Measurements from ENCODE around the gene TMEM117.

TMEM117 gene

GRCh38 chr12:43945983-43946382 is 110.1 kb downstream of the TMEM117 start:
- Histone ChIP-seq H3K9ac (ENCODE audit: low read length) (no peak overlapping the region), H3K4me1 (ENCODE audit: control insufficient read depth, insufficient read depth, low read length) (no peaks in the 10 kb centered on the region), H3K4me3 (ENCODE audit: low read length) (no peak overlapping the region), H3K36me3 (ENCODE audit: control insufficient read depth, insufficient read depth, low read length) (no peaks in the 10 kb centered on the region), H3K27ac (ENCODE audit: low read depth, low read length) (no peak overlapping the region), H3K27me3 (ENCODE audit: control insufficient read depth, insufficient read depth, low read length) (no peaks in the 10 kb centered on the region)

GRCh38 chr12:43951286-43951685 is 115.4 kb downstream of the TMEM117 start:
- H3K4me1 ChIP-seq (ENCODE audit: control insufficient read depth, insufficient read depth, low read length) = no peaks in the 10 kb centered on the region
- H3K36me3 ChIP-seq (ENCODE audit: control insufficient read depth, insufficient read depth, low read length) = no peaks in the 10 kb centered on the region
- no peak overlapping the region for H3K27ac ChIP-seq (ENCODE audit: low read depth, low read length)
- no peaks in the 10 kb centered on the region for H3K27me3 ChIP-seq (ENCODE audit: control insufficient read depth, insufficient read depth, low read length)
- H3K9ac ChIP-seq (ENCODE audit: low read length) = no peak overlapping the region
- no peak overlapping the region for H3K4me3 ChIP-seq (ENCODE audit: low read length)

- Histone ChIP-seq H3K27me3 (ENCODE audit: control insufficient read depth, insufficient read depth, low read length) (no peaks in the 10 kb centered on the region), H3K27ac (ENCODE audit: low read depth, low read length) (no peak overlapping the region), H3K36me3 (ENCODE audit: control insufficient read depth, insufficient read depth, low read length) (no peaks in the 10 kb centered on the region), H3K9ac (ENCODE audit: low read length) (no peak overlapping the region), H3K4me3 (ENCODE audit: low read length) (no peak overlapping the region), H3K4me1 (ENCODE audit: control insufficient read depth, insufficient read depth, low read length) (no peaks in the 10 kb centered on the region)
These were observed 122.0 kb downstream of the TMEM117 start for GRCh38 chr12:43957732-43958372.

GRCh38 chr12:43964033-43964432 is 128.2 kb downstream of the TMEM117 start:
- H3K4me1 ChIP-seq (ENCODE audit: control insufficient read depth, insufficient read depth, low read length) = no peaks in the 10 kb centered on the region
- no peak overlapping the region for H3K27ac ChIP-seq (ENCODE audit: low read depth, low read length)
- H3K9ac ChIP-seq (ENCODE audit: low read length) = no peak overlapping the region

DNA sequence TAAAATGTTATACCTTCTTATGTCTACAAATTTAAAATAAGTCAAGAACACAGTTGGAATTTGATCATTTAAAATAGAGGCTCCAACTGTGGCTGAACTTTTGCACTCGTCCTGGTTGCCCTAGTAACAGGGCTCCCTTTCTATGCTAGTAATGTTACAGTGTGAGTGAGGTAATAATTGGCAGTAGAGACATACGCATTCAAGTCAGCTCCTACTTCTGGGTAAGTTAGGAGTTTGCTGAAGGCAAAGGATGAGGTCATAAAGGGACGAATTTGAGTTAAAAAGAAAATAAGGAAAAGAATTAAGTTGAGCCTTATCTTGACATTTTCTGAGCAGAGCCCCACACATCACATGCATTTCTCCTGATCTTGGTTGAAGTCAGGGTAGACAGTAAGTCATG is 129.1 kb downstream of the TMEM117 start:
- Histone ChIP-seq H3K27ac (ENCODE audit: low read depth, low read length) (no peak overlapping the region), H3K4me1 (ENCODE audit: control insufficient read depth, insufficient read depth, low read length) (no peaks in the 10 kb centered on the region), H3K9ac (ENCODE audit: low read length) (no peak overlapping the region), H3K27me3 (ENCODE audit: control insufficient read depth, insufficient read depth, low read length) (no peaks in the 10 kb centered on the region), H3K36me3 (ENCODE audit: control insufficient read depth, insufficient read depth, low read length) (no peaks in the 10 kb centered on the region), H3K4me3 (ENCODE audit: low read length) (no peak overlapping the region)

More at GRCh38 chr12:43964033-43964432, 128.2 kb downstream of the TMEM117 start:
- Histone ChIP-seq H3K36me3 (ENCODE audit: control insufficient read depth, insufficient read depth, low read length) (no peaks in the 10 kb centered on the region), H3K4me3 (ENCODE audit: low read length) (no peak overlapping the region), H3K27me3 (ENCODE audit: control insufficient read depth, insufficient read depth, low read length) (no peaks in the 10 kb centered on the region)

GRCh38 chr12:43965899-43966298 is 130.0 kb downstream of the TMEM117 start:
- H3K4me3 ChIP-seq (ENCODE audit: low read length) = no peak overlapping the region
- H3K36me3 ChIP-seq (ENCODE audit: control insufficient read depth, insufficient read depth, low read length) = no peaks in the 10 kb centered on the region
- no peak overlapping the region for H3K27ac ChIP-seq (ENCODE audit: low read depth, low read length)
- H3K4me1 ChIP-seq (ENCODE audit: control insufficient read depth, insufficient read depth, low read length) = no peaks in the 10 kb centered on the region
- no peak overlapping the region for H3K9ac ChIP-seq (ENCODE audit: low read length)
- no peaks in the 10 kb centered on the region for H3K27me3 ChIP-seq (ENCODE audit: control insufficient read depth, insufficient read depth, low read length)

GRCh38 chr12:43968736-43969135 is 132.9 kb downstream of the TMEM117 start:
- Histone ChIP-seq H3K36me3 (ENCODE audit: control insufficient read depth, insufficient read depth, low read length) (no peaks in the 10 kb centered on the region), H3K9ac (ENCODE audit: low read length) (no peak overlapping the region), H3K4me3 (ENCODE audit: low read length) (no peak overlapping the region), H3K27ac (ENCODE audit: low read depth, low read length) (no peak overlapping the region), H3K4me1 (ENCODE audit: control insufficient read depth, insufficient read depth, low read length) (no peaks in the 10 kb centered on the region), H3K27me3 (ENCODE audit: control insufficient read depth, insufficient read depth, low read length) (no peaks in the 10 kb centered on the region)

GRCh38 chr12:43969882-43970281 is 134.0 kb downstream of the TMEM117 start:
- Histone ChIP-seq H3K4me3 (ENCODE audit: low read length) (no peak overlapping the region), H3K9ac (ENCODE audit: low read length) (no peak overlapping the region), H3K36me3 (ENCODE audit: control insufficient read depth, insufficient read depth, low read length) (no peaks in the 10 kb centered on the region), H3K27me3 (ENCODE audit: control insufficient read depth, insufficient read depth, low read length) (no peaks in the 10 kb centered on the region), H3K4me1 (ENCODE audit: control insufficient read depth, insufficient read depth, low read length) (no peaks in the 10 kb centered on the region), H3K27ac (ENCODE audit: low read depth, low read length) (no peak overlapping the region)

GRCh38 chr12:43973385-43973784 is 137.5 kb downstream of the TMEM117 start:
- no peaks in the 10 kb centered on the region for H3K36me3 ChIP-seq (ENCODE audit: control insufficient read depth, insufficient read depth, low read length)
- H3K27me3 ChIP-seq (ENCODE audit: control insufficient read depth, insufficient read depth, low read length) = no peaks in the 10 kb centered on the region
- no peaks in the 10 kb centered on the region for H3K4me1 ChIP-seq (ENCODE audit: control insufficient read depth, insufficient read depth, low read length)
- no peak overlapping the region for H3K27ac ChIP-seq (ENCODE audit: low read depth, low read length)
- no peak overlapping the region for H3K4me3 ChIP-seq (ENCODE audit: low read length)
- H3K9ac ChIP-seq (ENCODE audit: low read length) = no peak overlapping the region

GRCh38 chr12:43973993-43974392 is 138.1 kb downstream of the TMEM117 start:
- no peaks in the 10 kb centered on the region for H3K4me1 ChIP-seq (ENCODE audit: control insufficient read depth, insufficient read depth, low read length)
- no peak overlapping the region for H3K9ac ChIP-seq (ENCODE audit: low read length)
- H3K27me3 ChIP-seq (ENCODE audit: control insufficient read depth, insufficient read depth, low read length) = no peaks in the 10 kb centered on the region
- H3K27ac ChIP-seq (ENCODE audit: low read depth, low read length) = no peak overlapping the region
- H3K36me3 ChIP-seq (ENCODE audit: control insufficient read depth, insufficient read depth, low read length) = no peaks in the 10 kb centered on the region
- no peak overlapping the region for H3K4me3 ChIP-seq (ENCODE audit: low read length)

- Histone ChIP-seq H3K27me3 (ENCODE audit: control insufficient read depth, insufficient read depth, low read length) (no peaks in the 10 kb centered on the region), H3K36me3 (ENCODE audit: control insufficient read depth, insufficient read depth, low read length) (no peaks in the 10 kb centered on the region), H3K9ac (ENCODE audit: low read length) (no peak overlapping the region), H3K27ac (ENCODE audit: low read depth, low read length) (no peak overlapping the region), H3K4me1 (ENCODE audit: control insufficient read depth, insufficient read depth, low read length) (no peaks in the 10 kb centered on the region), H3K4me3 (ENCODE audit: low read length) (no peak overlapping the region)
These were observed 140.1 kb downstream of the TMEM117 start for GRCh38 chr12:43976027-43976426.

DNA sequence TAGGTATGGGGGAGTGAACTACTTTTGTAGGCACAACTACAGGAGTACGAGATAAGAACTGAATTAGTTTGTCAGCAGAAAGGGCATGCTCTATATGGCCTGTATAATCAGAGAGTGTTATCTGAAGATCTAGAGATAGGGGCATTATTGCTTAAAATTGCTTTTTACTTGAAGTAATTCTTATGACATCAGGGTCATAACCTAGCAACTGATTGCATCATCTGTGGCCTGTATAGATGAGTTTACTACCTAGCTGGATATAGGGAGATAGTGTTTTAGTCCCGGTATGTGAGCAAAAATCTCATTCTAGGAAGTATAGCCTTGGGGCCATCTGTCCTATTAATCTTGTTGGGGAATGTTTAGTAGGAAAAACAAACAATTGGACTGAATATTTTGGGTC is 142.7 kb downstream of the TMEM117 start:
- no peak overlapping the region for H3K4me3 ChIP-seq (ENCODE audit: low read length)
- no peaks in the 10 kb centered on the region for H3K27me3 ChIP-seq (ENCODE audit: control insufficient read depth, insufficient read depth, low read length)
- no peak overlapping the region for H3K27ac ChIP-seq (ENCODE audit: low read depth, low read length)
- no peak overlapping the region for H3K9ac ChIP-seq (ENCODE audit: low read length)
- H3K36me3 ChIP-seq (ENCODE audit: control insufficient read depth, insufficient read depth, low read length) = no peaks in the 10 kb centered on the region
- H3K4me1 ChIP-seq (ENCODE audit: control insufficient read depth, insufficient read depth, low read length) = no peaks in the 10 kb centered on the region

GRCh38 chr12:43979450-43979849 is 143.6 kb downstream of the TMEM117 start:
- H3K36me3 ChIP-seq (ENCODE audit: control insufficient read depth, insufficient read depth, low read length) = no peaks in the 10 kb centered on the region
- H3K9ac ChIP-seq (ENCODE audit: low read length) = no peak overlapping the region
- no peak overlapping the region for H3K4me3 ChIP-seq (ENCODE audit: low read length)
- no peaks in the 10 kb centered on the region for H3K27me3 ChIP-seq (ENCODE audit: control insufficient read depth, insufficient read depth, low read length)
- H3K4me1 ChIP-seq (ENCODE audit: control insufficient read depth, insufficient read depth, low read length) = no peaks in the 10 kb centered on the region
- H3K27ac ChIP-seq (ENCODE audit: low read depth, low read length) = no peak overlapping the region
